C4-2B (cell line): Measurements from ENCODE around the gene B4GALNT3.

Experiments used
- CTCF ChIP-seq: fragments of 450-650 bp; conservative IDR thresholded peaks from 2 replicates; pipeline ENCODE4 v1.5.1; 2017; ENCODE audit warnings: mild to moderate bottlenecking
- ZFX ChIP-seq: fragments of 450-650 bp; IDR thresholded peaks from 2 replicates; pipeline ENCODE4 v1.6.1; 2017

- TF ChIP-seq CTCF (no peak), ZFX (no peak)
Measured at GRCh38 chr12:587132-588023, 127.6 kb downstream of the B4GALNT3 start.
